Body of pancreas (tissue), 4 donors: Measurements from ENCODE around the gene ZNF770. TPM values are rescaled to one million over a fixed set of nuclear protein-coding genes. Genes with fewer than 3 reads are reported as not detected.
"Not testable (repeated sequence)": the region's sequence is repeated elsewhere in the genome, so short reads cannot be mapped to it uniquely, and the experiment has no call there.

Source experiments
- ATAC-seq: fragments of 150-250 bp; one replicate; pipeline ENCODE4 v1.9.1; 2016
- DNase-seq, 4 donors: peaks; one replicate each; pipeline ENCODE4 v3.0.0-alpha.2; 2019
- H3K27ac ChIP-seq, 4 donors: fragments of 200-600 bp; sonication (generic); 1 replicate in 3 of 4; 2 replicates in 1 of 4; pipeline versions ENCODE4 v1.5.1 to v1.6.1; 2016 to 2019; ENCODE audit warnings: mild to moderate bottlenecking in 1 of 4, mixed read lengths in 1 of 4, moderate library complexity in 1 of 4
- H3K27me3 ChIP-seq, 2 donors: fragments of 200-600 bp; sonication (generic); one replicate each; pipeline ENCODE4 v1.6.0; 2016; ENCODE audit warnings: mild to moderate bottlenecking in 1 of 2
- H3K36me3 ChIP-seq, 2 donors: fragments of 200-600 bp; sonication (generic); replicated peaks in 1 of 2; 2 replicates each; pipeline ENCODE4 v1.5.1; 2016; ENCODE audit warnings: low read depth in 2 of 2; ENCODE audit not compliant: insufficient read depth in 1 of 2
- H3K4me1 ChIP-seq: fragments of 200-600 bp; sonication (generic); one replicate; pipeline ENCODE4 v1.6.0; 2016
- H3K4me3 ChIP-seq, 2 donors: fragments of 200-600 bp; sonication (generic); 1 replicate in 1 of 2; 2 replicates in 1 of 2; pipeline ENCODE4 v1.5.1; 2016 to 2019
- H3K9me3 ChIP-seq, 3 donors: fragments of 200-600 bp; sonication (generic); 1 replicate in 2 of 3; 2 replicates in 1 of 3; pipeline ENCODE4 v1.5.1; 2016
- CTCF ChIP-seq, 7 experiments: fragments of 450-650 bp in 4 of 7; fragments of 200-600 bp in 3 of 7; sonication (generic) in 3 of 7; IDR thresholded peaks; one replicate each; pipeline ENCODE4 v1.5.1; 2016 to 2019; ENCODE audit warnings: antibody characterized with exemption in 7 of 7
- POLR2A ChIP-seq, 3 donors: fragments of 450-650 bp; IDR thresholded peaks; one replicate each; pipeline ENCODE4 v1.6.1; 2016; ENCODE audit warnings: antibody characterized with exemption in 3 of 3, mild to moderate bottlenecking in 2 of 3
- WGBS, 2 donors: methylation state at CpG; one replicate each; pipeline ENCODE4 v1.1.5; 2017; 5-methylcytosine and 5-hydroxymethylcytosine counted together
- intact Hi-C: fragments of 100-400 bp; cut with DNase I; formaldehyde crosslinking; loops from one replicate; pipeline ENCODE4 v1.15.1; 2023
- total RNA-seq, 2 donors: library from RNA; depleted of rRNA; stranded (reverse); fragments of >200 nt; gene quantifications; one replicate each; pipeline ENCODE4 v1.1.0, GENCODE V29; 2016

ZNF770 gene
- total RNA-seq, 2 donors from 2014 or later = 7.6 to 11.2 TPM

GRCh38 chr15:34951993-34952392 is 36.1 kb downstream of the ZNF770 start:
- DNase-seq = no peak
- 9 to 18% methylated on average over 1 of the region's 1 CpG for WGBS, 2 donors
- Histone ChIP-seq H3K4me3 (no peak overlapping the region), H3K4me1 (peaks cover 24% of the 10 kb centered on the region), H3K36me3 (peaks cover 0 to 3% of the 10 kb centered on the region in 2 donors), H3K9me3 (no peaks in the 10 kb centered on the region), H3K27ac (no peak overlapping the region), H3K27me3 (no peaks in the 10 kb centered on the region)
- no peak for ATAC-seq
- no peak for TF ChIP-seq POLR2A (IDR thresholded peaks at IDR 0.05)
- TF ChIP-seq CTCF (IDR thresholded peaks at IDR 0.05) = no peak
- intact Hi-C loops = no loop called here

- ATAC-seq = no peak
- no peak for DNase-seq
- TF ChIP-seq POLR2A (IDR thresholded peaks at IDR 0.05) (no peak), CTCF (IDR thresholded peaks at IDR 0.05) (no peak)
- intact Hi-C loops = no loop called here
- Histone ChIP-seq H3K4me3 (no peak overlapping the region), H3K9me3 (no peaks in the 10 kb centered on the region), H3K27ac (no peak overlapping the region), H3K4me1 (no peaks in the 10 kb centered on the region), H3K36me3 (peaks cover 0 to 6% of the 10 kb centered on the region in 2 donors), H3K27me3 (no peaks in the 10 kb centered on the region)
- WGBS, 2 donors = 95 to 96% methylated on average over 3 of the region's 3 CpGs
These were observed 43.2 kb downstream of the ZNF770 start for GRCh38 chr15:34944936-34945335.

GRCh38 chr15:34943711-34944110 is 44.4 kb downstream of the ZNF770 start:
- no peaks in the 10 kb centered on the region for H3K9me3 ChIP-seq
- H3K27me3 ChIP-seq = no peaks in the 10 kb centered on the region
- peaks cover 0 to 14% of the 10 kb centered on the region in 2 donors for H3K36me3 ChIP-seq
- no peak overlapping the region for H3K4me3 ChIP-seq
- DNase-seq (no peak), ATAC-seq (no peak)
- intact Hi-C loops = no loop called here
- H3K27ac ChIP-seq = no peak overlapping the region
- H3K4me1 ChIP-seq = no peaks in the 10 kb centered on the region
- TF ChIP-seq CTCF (IDR thresholded peaks at IDR 0.05) = no peak
- no peak for TF ChIP-seq POLR2A (IDR thresholded peaks at IDR 0.05)

- DNase-seq, H3K9me3 ChIP-seq, ATAC-seq, H3K4me3 ChIP-seq, intact Hi-C loops, H3K27me3 ChIP-seq, H3K4me1 ChIP-seq, H3K27ac ChIP-seq: not testable (repeated sequence)
- H3K36me3 ChIP-seq = peaks cover 0 to 14% of the 10 kb centered on the region in 2 donors
These were observed 44.8 kb downstream of the ZNF770 start for GRCh38 chr15:34943264-34943663.

GRCh38 chr15:34942363-34942762 is 45.7 kb downstream of the ZNF770 start:
- no peaks in the 10 kb centered on the region for H3K9me3 ChIP-seq
- ATAC-seq (no peak), DNase-seq (no peak)
- H3K27ac ChIP-seq = no peak overlapping the region
- intact Hi-C loops = no loop called here
- H3K36me3 ChIP-seq = peaks cover 3 to 14% of the 10 kb centered on the region in 2 donors
- H3K27me3 ChIP-seq = no peaks in the 10 kb centered on the region
- WGBS, 2 donors = 27% methylated on average over 6 of the region's 6 CpGs
- H3K4me3 ChIP-seq = no peak overlapping the region
- TF ChIP-seq CTCF (IDR thresholded peaks at IDR 0.05) = no peak
- no peak for TF ChIP-seq POLR2A (IDR thresholded peaks at IDR 0.05)
- H3K4me1 ChIP-seq = no peaks in the 10 kb centered on the region
